GM23338 (cell line): Measurements from ENCODE around the gene LPIN1. TPM values are rescaled to one million over a fixed set of nuclear protein-coding genes. Genes with fewer than 3 reads are reported as not detected.

Source experiments
- ATAC-seq: fragments of 200-7000 bp; cut with Tn5 transposase; 3 replicates; pipeline ENCODE4 v1.9.1; 2020
- DNase-seq: peaks from one replicate; pipeline ENCODE4 v3.0.0-alpha.2; 2015; ENCODE audit warnings: low spot score
- H2AFZ ChIP-seq: fragments of 200-600 bp; sonication (generic); 2 replicates; pipeline ENCODE4 v1.8.0; 2016; ENCODE audit warnings: antibody characterized with exemption, mild to moderate bottlenecking, moderate library complexity
- H3F3A ChIP-seq: fragments of 200-600 bp; sonication (generic); replicated peaks from 2 replicates; pipeline ENCODE4 v1.8.0; 2017; ENCODE audit warnings: antibody characterized with exemption, mixed run types, low read depth
- H3K27ac ChIP-seq: fragments of 200-600 bp; sonication (generic); 2 replicates; pipeline ENCODE4 v1.6.1; 2016; ENCODE audit warnings: low read depth
- H3K27me3 ChIP-seq: fragments of 200-600 bp; sonication (generic); 2 replicates; pipeline ENCODE4 v1.8.0; 2016; ENCODE audit warnings: mild to moderate bottlenecking, mixed run types, moderate library complexity; ENCODE audit not compliant: insufficient read depth
- H3K36me3 ChIP-seq: fragments of 200-600 bp; sonication (generic); 2 replicates; pipeline ENCODE4 v1.8.0; 2016; ENCODE audit warnings: mild to moderate bottlenecking; ENCODE audit not compliant: insufficient read depth
- H3K4me1 ChIP-seq: fragments of 200-600 bp; sonication (generic); 2 replicates; pipeline ENCODE4 v1.8.0; 2016; ENCODE audit warnings: mild to moderate bottlenecking, moderate library complexity; ENCODE audit not compliant: insufficient read depth
- H3K4me2 ChIP-seq: fragments of 200-600 bp; sonication (generic); 2 replicates; pipeline ENCODE4 v1.7.1; 2017; ENCODE audit warnings: mixed run types
- H3K4me3 ChIP-seq: fragments of 200-600 bp; sonication (generic); 2 replicates; pipeline ENCODE4 v1.6.1; 2016; ENCODE audit warnings: mixed run types
- H3K79me2 ChIP-seq: fragments of 200-600 bp; sonication (generic); replicated peaks from 2 replicates; pipeline ENCODE4 v1.8.0; 2017; ENCODE audit warnings: mild to moderate bottlenecking; ENCODE audit not compliant: insufficient read depth
- H3K9me2 ChIP-seq: fragments of 200-600 bp; sonication (generic); 2 replicates; pipeline ENCODE4 v1.8.0; 2017; ENCODE audit not compliant: insufficient read depth
- H4K20me1 ChIP-seq: fragments of 200-600 bp; sonication (generic); replicated peaks from 2 replicates; pipeline ENCODE4 v1.8.0; 2017; ENCODE audit warnings: mild to moderate bottlenecking; ENCODE audit not compliant: insufficient read depth
- H3K27ac Mint-ChIP-seq: 2 replicates; pipeline ENCODE4 v1.8.0; 2020; ENCODE audit warnings: inconsistent platforms, mild to moderate bottlenecking, moderate library complexity, mixed read lengths
- H3K27me3 Mint-ChIP-seq: 3 replicates; pipeline ENCODE4 v1.8.0; 2022; ENCODE audit warnings: low read depth, mild to moderate bottlenecking, moderate library complexity, mixed read lengths, inconsistent platforms; ENCODE audit not compliant: insufficient read depth, poor library complexity
- H3K36me3 Mint-ChIP-seq: 3 replicates; pipeline ENCODE4 v1.8.0; 2021; ENCODE audit warnings: low read depth, mild to moderate bottlenecking, inconsistent platforms, moderate library complexity, mixed read lengths
- H3K4me1 Mint-ChIP-seq: 3 replicates; pipeline ENCODE4 v1.8.0; 2020; ENCODE audit warnings: mild to moderate bottlenecking, inconsistent platforms, mixed read lengths
- H3K4me3 Mint-ChIP-seq: 3 replicates; pipeline ENCODE4 v1.8.0; 2021; ENCODE audit warnings: moderate library complexity, mild to moderate bottlenecking, inconsistent platforms, mixed read lengths
- H3K9me3 Mint-ChIP-seq: 3 replicates; pipeline ENCODE4 v1.8.0; 2020; ENCODE audit warnings: moderate library complexity, mild to moderate bottlenecking, inconsistent platforms, mixed read lengths
- CREB1 ChIP-seq: fragments of 250-450 bp; sonication (Bioruptor Pico); IDR thresholded peaks from 2 replicates; pipeline ENCODE4 v1.5.0; 2020; ENCODE audit warnings: low read depth, mild to moderate bottlenecking, moderate library complexity
- EZH2 ChIP-seq: fragments of 200-600 bp; sonication (generic); IDR thresholded peaks from one replicate; pipeline ENCODE4 v1.8.0; 2017; ENCODE audit warnings: antibody characterized with exemption, mild to moderate bottlenecking, low read depth; ENCODE audit not compliant: unreplicated experiment
- EZH2phosphoT487 ChIP-seq: fragments of 200-600 bp; sonication (generic); IDR thresholded peaks from one replicate; pipeline ENCODE4 v1.8.1; 2018; ENCODE audit warnings: antibody characterized with exemption; ENCODE audit not compliant: unreplicated experiment
- JUNB ChIP-seq: IDR thresholded peaks from one replicate; pipeline ENCODE4 v1.6.1; 2016; ENCODE audit warnings: antibody characterized with exemption; ENCODE audit not compliant: unreplicated experiment
- POLR2AphosphoS5 ChIP-seq: IDR thresholded peaks from 2 replicates; pipeline ENCODE4 v1.6.1; 2016; ENCODE audit warnings: antibody characterized with exemption, low read depth
- STAT1 ChIP-seq: IDR thresholded peaks from one replicate; pipeline ENCODE4 v1.6.1; 2016; ENCODE audit warnings: antibody characterized with exemption; ENCODE audit not compliant: unreplicated experiment
- ZNF114 ChIP-seq: fragments of 250-450 bp; sonication (Bioruptor Pico); IDR thresholded peaks from 2 replicates; pipeline ENCODE4 v1.5.0; 2020; ENCODE audit warnings: mild to moderate bottlenecking, moderate library complexity
- polyA plus RNA-seq: library from polyadenylated mRNA; unstranded; fragments of >200 nt; fragmentation: Nextera tagmentation; extraction: Ambion mirVana; gene quantifications from 2 replicates; pipeline ENCODE4 v1.2.1, GENCODE V29; 2016
- total RNA-seq: library from RNA; depleted of rRNA; stranded (reverse); fragments of >200 nt; shearing (Covaris generic); gene quantifications from 2 replicates; pipeline ENCODE4 v1.2.3, GENCODE V29; 2014
- TF ChIP-seq, protein P1 (sequence below): IDR thresholded peaks from 2 replicates; pipeline ENCODE4 v1.6.1; 2016; ENCODE audit warnings: antibody characterized with exemption
- TF ChIP-seq, protein P2 (sequence below): fragments of 250-450 bp; sonication (Bioruptor Pico); IDR thresholded peaks from 2 replicates; pipeline ENCODE4 v1.5.0; 2020; ENCODE audit warnings: mild to moderate bottlenecking, moderate library complexity
- TF ChIP-seq, protein P3 (sequence below): IDR thresholded peaks from one replicate; pipeline ENCODE4 v1.6.1; 2018; ENCODE audit warnings: antibody characterized with exemption; ENCODE audit not compliant: unreplicated experiment

LPIN1 gene
- total and polyA plus RNA-seq, 2 experiments from 2014 or later, result 4.4 to 9.5 TPM

DNA sequence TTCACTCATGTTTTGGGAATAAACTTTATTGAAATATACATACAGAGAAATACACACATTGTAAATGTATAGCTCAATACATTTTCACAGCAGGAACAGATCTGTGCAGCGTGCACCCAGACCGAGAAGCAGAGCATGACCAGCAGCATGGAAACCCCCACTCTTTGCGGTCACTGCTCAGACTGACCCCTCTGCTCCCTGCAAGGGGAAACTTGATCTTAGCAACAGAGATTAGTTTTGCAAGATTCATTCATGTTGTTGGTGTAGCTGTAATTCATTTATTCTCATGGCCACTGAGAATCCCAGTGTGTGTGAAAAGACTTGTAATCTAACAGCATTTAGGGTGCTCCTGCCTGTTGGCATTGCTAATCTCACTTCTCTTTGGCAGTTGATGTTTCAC lies 35.2 kb downstream of the LPIN1 start:
- no peaks in the 10 kb centered on the region for H3K9me3 Mint-ChIP-seq
- ATAC-seq, result no peak
- Histone ChIP-seq H3K9me2 (0 out of 2 replicates have a peak, but pooled peaks cover 4% of the 10 kb centered on the region), H3K36me3 (peaks cover 3% of the 10 kb centered on the region; the same call in 1 of the 2 replicates), H3K27ac (no peak overlapping the region), H3K27me3 (no peaks in the 10 kb centered on the region), H4K20me1 (no peaks in the 10 kb centered on the region), H3F3A (no peaks in the 10 kb centered on the region), H3K4me1 (peaks cover 9% of the 10 kb centered on the region; the same call in 1 of the 2 replicates), H3K4me3 (no peak overlapping the region), H3K4me2 (no peak overlapping the region), H2AFZ (no peak overlapping the region), H3K79me2 (no peaks in the 10 kb centered on the region)
- H3K4me1 Mint-ChIP-seq, result peaks cover 9% of the 10 kb centered on the region; the same call in 2 of the 3 replicates
- peaks cover 4% of the 10 kb centered on the region for H3K27me3 Mint-ChIP-seq
- no peak overlapping the region for H3K27ac Mint-ChIP-seq
- no peak for TF ChIP-seq JUNB
- TF ChIP-seq STAT1, result no peak
- no peak for TF ChIP-seq EZH2
- TF ChIP-seq ZNF114, result no peak
- no peak for TF ChIP-seq POLR2AphosphoS5
- TF ChIP-seq CREB1 (CRISPR knock-in tag), result no peak
- TF ChIP-seq, protein P1, sequence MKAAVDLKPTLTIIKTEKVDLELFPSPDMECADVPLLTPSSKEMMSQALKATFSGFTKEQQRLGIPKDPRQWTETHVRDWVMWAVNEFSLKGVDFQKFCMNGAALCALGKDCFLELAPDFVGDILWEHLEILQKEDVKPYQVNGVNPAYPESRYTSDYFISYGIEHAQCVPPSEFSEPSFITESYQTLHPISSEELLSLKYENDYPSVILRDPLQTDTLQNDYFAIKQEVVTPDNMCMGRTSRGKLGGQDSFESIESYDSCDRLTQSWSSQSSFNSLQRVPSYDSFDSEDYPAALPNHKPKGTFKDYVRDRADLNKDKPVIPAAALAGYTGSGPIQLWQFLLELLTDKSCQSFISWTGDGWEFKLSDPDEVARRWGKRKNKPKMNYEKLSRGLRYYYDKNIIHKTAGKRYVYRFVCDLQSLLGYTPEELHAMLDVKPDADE, result no peak
- TF ChIP-seq EZH2phosphoT487, result no peak
- TF ChIP-seq, protein P2, sequence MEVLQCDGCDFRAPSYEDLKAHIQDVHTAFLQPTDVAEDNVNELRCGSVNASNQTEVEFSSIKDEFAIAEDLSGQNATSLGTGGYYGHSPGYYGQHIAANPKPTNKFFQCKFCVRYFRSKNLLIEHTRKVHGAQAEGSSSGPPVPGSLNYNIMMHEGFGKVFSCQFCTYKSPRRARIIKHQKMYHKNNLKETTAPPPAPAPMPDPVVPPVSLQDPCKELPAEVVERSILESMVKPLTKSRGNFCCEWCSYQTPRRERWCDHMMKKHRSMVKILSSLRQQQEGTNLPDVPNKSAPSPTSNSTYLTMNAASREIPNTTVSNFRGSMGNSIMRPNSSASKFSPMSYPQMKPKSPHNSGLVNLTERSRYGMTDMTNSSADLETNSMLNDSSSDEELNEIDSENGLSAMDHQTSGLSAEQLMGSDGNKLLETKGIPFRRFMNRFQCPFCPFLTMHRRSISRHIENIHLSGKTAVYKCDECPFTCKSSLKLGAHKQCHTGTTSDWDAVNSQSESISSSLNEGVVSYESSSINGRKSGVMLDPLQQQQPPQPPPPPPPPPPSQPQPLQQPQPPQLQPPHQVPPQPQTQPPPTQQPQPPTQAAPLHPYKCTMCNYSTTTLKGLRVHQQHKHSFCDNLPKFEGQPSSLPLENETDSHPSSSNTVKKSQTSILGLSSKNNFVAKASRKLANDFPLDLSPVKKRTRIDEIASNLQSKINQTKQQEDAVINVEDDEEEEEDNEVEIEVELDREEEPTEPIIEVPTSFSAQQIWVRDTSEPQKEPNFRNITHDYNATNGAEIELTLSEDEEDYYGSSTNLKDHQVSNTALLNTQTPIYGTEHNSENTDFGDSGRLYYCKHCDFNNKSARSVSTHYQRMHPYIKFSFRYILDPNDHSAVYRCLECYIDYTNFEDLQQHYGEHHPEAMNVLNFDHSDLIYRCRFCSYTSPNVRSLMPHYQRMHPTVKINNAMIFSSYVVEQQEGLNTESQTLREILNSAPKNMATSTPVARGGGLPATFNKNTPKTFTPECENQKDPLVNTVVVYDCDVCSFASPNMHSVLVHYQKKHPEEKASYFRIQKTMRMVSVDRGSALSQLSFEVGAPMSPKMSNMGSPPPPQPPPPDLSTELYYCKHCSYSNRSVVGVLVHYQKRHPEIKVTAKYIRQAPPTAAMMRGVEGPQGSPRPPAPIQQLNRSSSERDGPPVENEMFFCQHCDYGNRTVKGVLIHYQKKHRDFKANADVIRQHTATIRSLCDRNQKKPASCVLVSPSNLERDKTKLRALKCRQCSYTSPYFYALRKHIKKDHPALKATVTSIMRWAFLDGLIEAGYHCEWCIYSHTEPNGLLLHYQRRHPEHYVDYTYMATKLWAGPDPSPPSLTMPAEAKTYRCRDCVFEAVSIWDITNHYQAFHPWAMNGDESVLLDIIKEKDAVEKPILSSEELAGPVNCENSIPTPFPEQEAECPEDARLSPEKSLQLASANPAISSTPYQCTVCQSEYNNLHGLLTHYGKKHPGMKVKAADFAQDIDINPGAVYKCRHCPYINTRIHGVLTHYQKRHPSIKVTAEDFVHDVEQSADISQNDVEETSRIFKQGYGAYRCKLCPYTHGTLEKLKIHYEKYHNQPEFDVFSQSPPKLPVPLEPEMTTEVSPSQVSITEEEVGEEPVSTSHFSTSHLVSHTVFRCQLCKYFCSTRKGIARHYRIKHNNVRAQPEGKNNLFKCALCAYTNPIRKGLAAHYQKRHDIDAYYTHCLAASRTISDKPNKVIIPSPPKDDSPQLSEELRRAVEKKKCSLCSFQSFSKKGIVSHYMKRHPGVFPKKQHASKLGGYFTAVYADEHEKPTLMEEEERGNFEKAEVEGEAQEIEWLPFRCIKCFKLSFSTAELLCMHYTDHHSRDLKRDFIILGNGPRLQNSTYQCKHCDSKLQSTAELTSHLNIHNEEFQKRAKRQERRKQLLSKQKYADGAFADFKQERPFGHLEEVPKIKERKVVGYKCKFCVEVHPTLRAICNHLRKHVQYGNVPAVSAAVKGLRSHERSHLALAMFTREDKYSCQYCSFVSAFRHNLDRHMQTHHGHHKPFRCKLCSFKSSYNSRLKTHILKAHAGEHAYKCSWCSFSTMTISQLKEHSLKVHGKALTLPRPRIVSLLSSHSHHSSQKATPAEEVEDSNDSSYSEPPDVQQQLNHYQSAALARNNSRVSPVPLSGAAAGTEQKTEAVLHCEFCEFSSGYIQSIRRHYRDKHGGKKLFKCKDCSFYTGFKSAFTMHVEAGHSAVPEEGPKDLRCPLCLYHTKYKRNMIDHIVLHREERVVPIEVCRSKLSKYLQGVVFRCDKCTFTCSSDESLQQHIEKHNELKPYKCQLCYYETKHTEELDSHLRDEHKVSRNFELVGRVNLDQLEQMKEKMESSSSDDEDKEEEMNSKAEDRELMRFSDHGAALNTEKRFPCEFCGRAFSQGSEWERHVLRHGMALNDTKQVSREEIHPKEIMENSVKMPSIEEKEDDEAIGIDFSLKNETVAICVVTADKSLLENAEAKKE (CRISPR knock-in tag), result no peak
- TF ChIP-seq, protein P3, sequence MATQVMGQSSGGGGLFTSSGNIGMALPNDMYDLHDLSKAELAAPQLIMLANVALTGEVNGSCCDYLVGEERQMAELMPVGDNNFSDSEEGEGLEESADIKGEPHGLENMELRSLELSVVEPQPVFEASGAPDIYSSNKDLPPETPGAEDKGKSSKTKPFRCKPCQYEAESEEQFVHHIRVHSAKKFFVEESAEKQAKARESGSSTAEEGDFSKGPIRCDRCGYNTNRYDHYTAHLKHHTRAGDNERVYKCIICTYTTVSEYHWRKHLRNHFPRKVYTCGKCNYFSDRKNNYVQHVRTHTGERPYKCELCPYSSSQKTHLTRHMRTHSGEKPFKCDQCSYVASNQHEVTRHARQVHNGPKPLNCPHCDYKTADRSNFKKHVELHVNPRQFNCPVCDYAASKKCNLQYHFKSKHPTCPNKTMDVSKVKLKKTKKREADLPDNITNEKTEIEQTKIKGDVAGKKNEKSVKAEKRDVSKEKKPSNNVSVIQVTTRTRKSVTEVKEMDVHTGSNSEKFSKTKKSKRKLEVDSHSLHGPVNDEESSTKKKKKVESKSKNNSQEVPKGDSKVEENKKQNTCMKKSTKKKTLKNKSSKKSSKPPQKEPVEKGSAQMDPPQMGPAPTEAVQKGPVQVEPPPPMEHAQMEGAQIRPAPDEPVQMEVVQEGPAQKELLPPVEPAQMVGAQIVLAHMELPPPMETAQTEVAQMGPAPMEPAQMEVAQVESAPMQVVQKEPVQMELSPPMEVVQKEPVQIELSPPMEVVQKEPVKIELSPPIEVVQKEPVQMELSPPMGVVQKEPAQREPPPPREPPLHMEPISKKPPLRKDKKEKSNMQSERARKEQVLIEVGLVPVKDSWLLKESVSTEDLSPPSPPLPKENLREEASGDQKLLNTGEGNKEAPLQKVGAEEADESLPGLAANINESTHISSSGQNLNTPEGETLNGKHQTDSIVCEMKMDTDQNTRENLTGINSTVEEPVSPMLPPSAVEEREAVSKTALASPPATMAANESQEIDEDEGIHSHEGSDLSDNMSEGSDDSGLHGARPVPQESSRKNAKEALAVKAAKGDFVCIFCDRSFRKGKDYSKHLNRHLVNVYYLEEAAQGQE, result no peak
- H3K36me3 Mint-ChIP-seq, result no peaks in the 10 kb centered on the region; the same call in 2 of the 3 replicates
- no peak overlapping the region for H3K4me3 Mint-ChIP-seq
- no peak for DNase-seq
